ENCODE measurements around the gene TBPL1. TPM values are rescaled to one million over a fixed set of nuclear protein-coding genes. Genes with fewer than 3 reads are reported as not detected.
"Not testable (repeated sequence)": the region's sequence is repeated elsewhere in the genome, so short reads cannot be mapped to it uniquely, and the experiment has no call there.

The TBPL1 gene
- total RNA-seq, 4 donors from 2014 or later: 4.4 to 30.6 (median 19.7) TPM

- no peak for DNase-seq
- H3K27ac ChIP-seq: no peak overlapping the region
- no peaks in the 10 kb centered on the region for H3K27me3 ChIP-seq
- no peaks in the 10 kb centered on the region for H3K9me3 ChIP-seq
- H3K36me3 ChIP-seq: no peaks in the 10 kb centered on the region
- no peak overlapping the region for H3K4me3 ChIP-seq
- H3K4me1 ChIP-seq: no peaks in the 10 kb centered on the region
- TF ChIP-seq POLR2A (IDR thresholded peaks at IDR 0.05): no peak
- TF ChIP-seq, protein P1, sequence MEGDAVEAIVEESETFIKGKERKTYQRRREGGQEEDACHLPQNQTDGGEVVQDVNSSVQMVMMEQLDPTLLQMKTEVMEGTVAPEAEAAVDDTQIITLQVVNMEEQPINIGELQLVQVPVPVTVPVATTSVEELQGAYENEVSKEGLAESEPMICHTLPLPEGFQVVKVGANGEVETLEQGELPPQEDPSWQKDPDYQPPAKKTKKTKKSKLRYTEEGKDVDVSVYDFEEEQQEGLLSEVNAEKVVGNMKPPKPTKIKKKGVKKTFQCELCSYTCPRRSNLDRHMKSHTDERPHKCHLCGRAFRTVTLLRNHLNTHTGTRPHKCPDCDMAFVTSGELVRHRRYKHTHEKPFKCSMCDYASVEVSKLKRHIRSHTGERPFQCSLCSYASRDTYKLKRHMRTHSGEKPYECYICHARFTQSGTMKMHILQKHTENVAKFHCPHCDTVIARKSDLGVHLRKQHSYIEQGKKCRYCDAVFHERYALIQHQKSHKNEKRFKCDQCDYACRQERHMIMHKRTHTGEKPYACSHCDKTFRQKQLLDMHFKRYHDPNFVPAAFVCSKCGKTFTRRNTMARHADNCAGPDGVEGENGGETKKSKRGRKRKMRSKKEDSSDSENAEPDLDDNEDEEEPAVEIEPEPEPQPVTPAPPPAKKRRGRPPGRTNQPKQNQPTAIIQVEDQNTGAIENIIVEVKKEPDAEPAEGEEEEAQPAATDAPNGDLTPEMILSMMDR (IDR thresholded peaks at IDR 0.05): no peak
- intact Hi-C loops (cut with DNase I; ENCODE audit: low total_unique reads): loop anchor here (5.0 kb wide), 1 partner anchor 351 kb away; no protein-coding TSS in a partner anchor
Observed at GRCh38 chr6:133918208-133918930, 34.7 kb upstream of the TBPL1 start.

- Histone ChIP-seq H3K36me3 (no peaks in the 10 kb centered on the region), H3K27me3 (no peaks in the 10 kb centered on the region), H3K9me3 (no peaks in the 10 kb centered on the region), H3K4me1 (no peaks in the 10 kb centered on the region), H3K4me3 (no peak overlapping the region), H3K27ac (no peak overlapping the region)
- no peak for DNase-seq
- no peak for TF ChIP-seq POLR2A (IDR thresholded peaks at IDR 0.05)
- TF ChIP-seq, protein P1 (IDR thresholded peaks at IDR 0.05): no peak
- intact Hi-C loops (cut with DNase I; ENCODE audit: low total_unique reads): loop anchor here (5.0 kb wide), 1 partner anchor 352 kb away; no protein-coding TSS in a partner anchor
Observed at GRCh38 chr6:133919362-133919761, 33.7 kb upstream of the TBPL1 start.

DNA sequence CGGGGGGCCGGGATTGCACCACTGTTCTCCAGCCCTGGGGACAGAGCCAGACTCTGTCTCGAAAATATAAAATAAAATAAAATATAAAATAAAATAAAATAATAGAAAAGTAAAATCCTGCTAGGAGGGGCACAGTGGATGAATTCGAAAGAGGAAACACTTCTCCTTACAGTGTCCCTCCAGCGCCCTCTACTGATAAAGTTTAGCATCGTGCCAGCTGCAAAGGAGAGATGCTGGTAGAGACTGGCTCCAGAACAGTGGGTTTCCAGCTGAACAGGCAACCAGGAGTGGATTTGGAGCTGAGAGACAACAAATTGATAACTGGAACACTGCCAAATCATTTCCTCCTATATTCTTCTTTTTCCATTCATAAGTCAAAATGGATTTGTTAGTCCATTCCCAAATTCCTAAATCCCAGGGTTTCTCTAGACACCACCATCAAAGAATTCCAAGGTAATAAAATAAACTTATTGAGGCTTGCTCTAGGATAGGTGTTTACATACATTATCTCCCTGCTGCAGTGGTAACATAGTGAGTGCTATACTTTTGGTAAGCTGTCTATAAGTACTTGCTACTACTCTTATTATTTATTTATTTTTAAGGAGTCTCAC is 31.7 kb upstream of the TBPL1 start:
- no peaks in the 10 kb centered on the region for H3K4me1 ChIP-seq
- no peaks in the 10 kb centered on the region for H3K9me3 ChIP-seq
- no peaks in the 10 kb centered on the region for H3K27me3 ChIP-seq
- intact Hi-C loops (cut with DNase I; ENCODE audit: low total_unique reads): loop anchor here (5.0 to 10.0 kb wide), 2 partner anchors 143 to 176 kb away; no protein-coding TSS in a partner anchor
- H3K27ac ChIP-seq: no peak overlapping the region
- peak; percentile 80 to 85 for DNase-seq
- no peaks in the 10 kb centered on the region for H3K36me3 ChIP-seq
- H3K4me3 ChIP-seq: peak overlapping the region in 1 of 2 donors; percentile 12
- no peak for TF ChIP-seq POLR2A (IDR thresholded peaks at IDR 0.05)
- TF ChIP-seq, protein P1 (IDR thresholded peaks at IDR 0.05): peak; percentile 56 to 85 (median 75)

GRCh38 chr6:133923938-133924593 is 29.0 kb upstream of the TBPL1 start:
- Histone ChIP-seq H3K4me1 (no peaks in the 10 kb centered on the region), H3K27ac (no peak overlapping the region), H3K4me3 (no peak overlapping the region), H3K27me3 (peaks cover 0 to under 1% of the 10 kb centered on the region in 2 donors), H3K36me3 (no peaks in the 10 kb centered on the region), H3K9me3 (no peaks in the 10 kb centered on the region)
- TF ChIP-seq, protein P1 (IDR thresholded peaks at IDR 0.05): peak; percentile 81 to 94 (median 90)
- TF ChIP-seq POLR2A (IDR thresholded peaks at IDR 0.05): no peak
- intact Hi-C loops (cut with DNase I; ENCODE audit: low total_unique reads): loop anchor here (5.0 to 10.0 kb wide), 2 partner anchors 141 to 173 kb away; no protein-coding TSS in a partner anchor
- peak; percentile 64 to 76 for DNase-seq

DNA sequence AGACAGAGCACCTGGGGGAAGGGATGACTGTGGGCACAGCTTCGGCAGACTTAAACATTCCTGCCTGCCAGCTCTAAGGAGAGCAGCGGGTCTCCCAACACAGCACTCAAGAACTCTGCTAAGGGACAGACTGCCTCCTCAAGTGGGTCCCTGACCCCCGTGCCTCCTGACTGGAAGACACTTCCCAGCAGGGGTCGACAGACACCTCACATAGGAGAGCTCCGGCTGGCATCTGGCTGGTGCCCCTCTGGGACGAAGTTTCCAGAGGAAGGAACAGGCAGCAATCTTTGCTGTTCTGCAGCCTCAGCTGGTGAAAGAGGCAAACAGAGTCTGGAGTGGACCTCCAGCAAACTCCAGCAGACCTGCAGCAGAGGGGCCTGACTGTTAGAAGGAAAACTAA is 21.8 kb upstream of the TBPL1 start:
- DNase-seq; intact Hi-C loops (cut with DNase I; ENCODE audit: low total_unique reads); H3K4me1 ChIP-seq; H3K27ac ChIP-seq; H3K4me3 ChIP-seq; H3K27me3 ChIP-seq; H3K9me3 ChIP-seq; H3K36me3 ChIP-seq: not testable (repeated sequence)

DNA sequence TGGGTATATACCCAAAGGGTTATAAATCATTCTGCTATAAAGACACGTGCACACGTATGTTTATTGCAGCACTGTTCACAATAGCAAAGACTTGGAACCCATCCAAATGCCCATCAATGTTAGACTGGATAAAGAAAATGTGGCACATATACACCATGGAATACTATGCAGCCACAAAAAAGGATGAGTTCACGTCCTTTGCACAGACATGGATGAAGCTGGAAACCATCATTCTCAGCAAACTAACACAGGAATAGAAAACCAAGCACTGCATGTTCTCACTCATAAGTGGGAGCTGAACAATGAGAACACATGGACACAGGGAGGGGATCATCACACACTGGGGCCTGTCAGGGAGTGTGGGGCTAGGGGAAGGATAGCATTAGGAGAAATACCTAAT is 16.7 kb upstream of the TBPL1 start:
- H3K27ac ChIP-seq; H3K9me3 ChIP-seq; H3K4me1 ChIP-seq; intact Hi-C loops (cut with DNase I; ENCODE audit: low total_unique reads); DNase-seq; H3K27me3 ChIP-seq; H3K36me3 ChIP-seq; H3K4me3 ChIP-seq: not testable (repeated sequence)

All from uterus (tissue), 4 donors.